ENCODE measurements around the gene DACH1.

DACH1 gene

DNA sequence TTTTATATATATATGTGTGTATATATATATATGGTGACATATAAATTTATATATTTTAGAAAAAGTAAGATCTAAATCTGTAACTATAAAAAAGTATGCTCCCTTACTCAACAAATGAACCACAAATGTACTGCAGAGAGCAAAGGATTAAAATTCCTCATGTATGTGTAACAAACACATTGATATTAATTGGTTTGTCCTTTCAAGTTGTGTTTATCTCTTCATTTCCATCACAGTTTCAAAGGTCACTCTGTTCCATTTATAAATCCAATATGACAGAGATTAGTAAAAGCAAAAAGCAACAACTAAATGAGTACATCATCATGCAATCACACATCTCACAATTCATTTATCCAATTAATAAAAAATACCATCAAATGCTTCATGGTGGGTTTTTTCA is 247.9 kb downstream of the DACH1 start:
- DNase-seq: no peak

GRCh38 chr13:71618159-71618558 is 248.8 kb downstream of the DACH1 start:
- no peak for DNase-seq

DNA sequence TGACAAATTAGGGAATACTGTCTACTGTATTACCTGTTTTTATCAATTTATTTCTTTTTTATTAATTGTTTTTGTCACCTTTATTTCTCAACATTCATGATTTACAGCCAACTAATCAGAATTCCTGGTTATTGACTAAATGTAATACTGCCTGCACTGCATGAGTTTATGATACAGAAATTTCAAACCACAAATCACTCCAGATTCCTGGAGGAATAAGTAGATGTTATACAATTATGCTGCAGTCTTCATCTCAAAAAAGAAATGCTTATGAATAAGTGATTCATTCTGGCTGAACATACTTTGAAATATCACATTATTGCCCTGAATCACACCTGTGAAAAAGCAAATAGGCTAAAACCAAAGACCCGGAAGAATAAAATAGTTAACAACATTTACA is 249.7 kb downstream of the DACH1 start:
- no peak for DNase-seq

DNA sequence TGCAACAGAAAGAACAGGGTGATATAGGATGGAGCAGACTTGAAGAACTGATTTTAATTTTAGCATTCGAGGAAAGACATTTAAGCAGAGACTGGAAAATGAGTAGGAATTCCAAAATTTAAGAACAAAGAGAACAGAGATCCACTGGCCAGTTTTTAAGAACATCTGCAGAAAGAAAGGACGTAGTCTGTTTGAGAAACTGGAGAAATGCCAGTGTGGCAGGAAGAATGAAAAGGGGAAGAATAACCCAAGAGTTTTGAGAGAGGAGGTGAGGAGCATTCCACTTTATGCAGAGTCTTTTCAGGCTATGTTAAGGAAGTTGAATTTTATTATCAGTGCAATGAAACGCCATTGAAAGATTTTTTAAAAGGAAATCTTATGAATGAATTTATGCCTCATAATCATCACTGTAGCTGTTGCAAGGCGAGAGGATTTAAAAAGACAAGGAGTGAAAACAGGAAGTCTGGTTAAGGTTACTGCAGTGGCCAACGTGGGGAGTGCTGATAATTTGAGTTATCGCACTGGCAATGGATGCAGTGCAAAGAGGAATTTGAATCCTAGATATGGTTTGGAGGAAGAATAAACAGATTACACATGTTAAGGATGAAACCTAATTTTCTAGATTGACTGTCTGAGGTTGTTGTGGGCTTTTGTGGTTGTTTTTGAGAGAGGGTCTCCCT is 253.8 kb downstream of the DACH1 start:
- DNase-seq: no peak

DNA sequence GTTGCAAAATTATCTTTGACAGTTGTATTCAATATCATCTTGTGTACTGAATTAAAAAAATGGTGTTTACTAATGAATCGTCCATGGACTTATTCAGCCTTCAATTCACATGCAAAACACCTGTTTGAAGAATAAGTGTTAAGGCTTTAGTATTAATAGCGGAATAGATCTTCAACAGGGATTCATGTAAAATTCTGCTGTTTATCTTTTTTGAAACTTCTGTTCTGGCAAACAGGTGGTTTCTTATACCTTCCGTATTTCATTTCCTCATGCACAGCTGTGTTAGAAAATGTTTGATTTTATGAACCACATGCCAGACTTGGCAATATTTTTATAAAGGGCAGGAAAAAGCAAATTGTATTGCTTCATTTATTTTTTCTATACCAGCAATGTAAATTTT is 255.7 kb downstream of the DACH1 start:
- no peak for DNase-seq

GRCh38 chr13:71610876-71611275 is 256.1 kb downstream of the DACH1 start:
- no peak for DNase-seq

DNA sequence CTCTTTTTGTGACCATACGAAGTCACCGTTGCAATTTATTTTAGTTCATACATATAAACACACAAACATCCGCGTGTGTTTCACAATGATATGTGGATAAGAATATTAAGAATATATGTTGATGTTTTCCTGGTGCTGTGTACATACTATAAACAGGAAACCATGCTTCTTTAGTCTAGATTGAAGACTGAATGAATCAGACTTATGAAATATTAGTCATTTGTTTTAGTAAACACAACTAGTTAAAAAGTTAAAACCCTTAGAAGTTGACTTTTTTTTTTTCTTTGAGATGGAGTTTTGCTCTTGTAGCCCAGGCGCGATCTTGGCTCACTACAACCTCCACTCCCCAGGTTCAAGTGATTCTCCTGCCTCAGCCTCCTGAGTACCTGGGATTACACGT is 257.7 kb downstream of the DACH1 start:
- no peak for DNase-seq

DNA sequence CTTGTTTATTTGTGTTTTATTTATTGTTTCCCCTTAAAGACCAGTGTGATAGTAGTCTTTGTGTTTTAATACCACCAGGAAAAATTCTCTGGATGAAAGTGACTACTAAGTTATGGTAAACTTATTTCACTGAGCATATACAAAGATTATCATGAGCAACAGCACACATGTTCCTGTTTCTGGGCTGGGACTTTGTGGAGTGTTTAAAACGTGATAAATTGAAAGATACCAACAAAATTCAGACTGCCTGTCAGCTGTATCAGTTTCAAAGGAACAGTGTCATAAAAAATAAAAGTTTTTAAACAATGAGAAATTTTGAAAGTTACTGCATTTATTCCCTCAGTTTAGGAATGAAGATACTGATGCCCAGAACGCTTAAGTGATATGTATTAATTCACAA is 259.4 kb downstream of the DACH1 start:
- no peak for DNase-seq

GRCh38 chr13:71606818-71607217 is 260.2 kb downstream of the DACH1 start:
- no peak for DNase-seq

GRCh38 chr13:71605744-71606143 is 261.3 kb downstream of the DACH1 start:
- no peak for DNase-seq

DNA sequence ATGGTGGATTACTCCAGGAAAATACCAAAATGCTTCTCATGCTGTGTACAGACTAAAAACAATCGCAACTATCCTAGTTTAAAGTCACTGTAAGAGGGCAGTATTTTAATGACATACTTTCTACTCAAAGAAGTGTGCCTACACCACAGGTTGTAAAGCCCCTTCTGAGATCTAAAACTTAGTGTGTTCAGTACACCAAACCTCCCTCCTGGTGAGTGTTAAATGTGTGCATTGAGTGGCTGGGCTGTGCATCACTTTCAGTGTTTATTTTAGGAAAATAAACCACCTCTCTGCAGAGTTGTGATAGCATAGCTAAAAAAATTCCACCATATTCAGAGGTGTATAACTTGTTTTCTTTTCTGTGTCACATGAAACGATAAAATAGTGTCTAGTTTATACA is 263.7 kb downstream of the DACH1 start:
- DNase-seq: no peak

GRCh38 chr13:71602344-71602743 is 264.7 kb downstream of the DACH1 start:
- no peak for DNase-seq

DNA sequence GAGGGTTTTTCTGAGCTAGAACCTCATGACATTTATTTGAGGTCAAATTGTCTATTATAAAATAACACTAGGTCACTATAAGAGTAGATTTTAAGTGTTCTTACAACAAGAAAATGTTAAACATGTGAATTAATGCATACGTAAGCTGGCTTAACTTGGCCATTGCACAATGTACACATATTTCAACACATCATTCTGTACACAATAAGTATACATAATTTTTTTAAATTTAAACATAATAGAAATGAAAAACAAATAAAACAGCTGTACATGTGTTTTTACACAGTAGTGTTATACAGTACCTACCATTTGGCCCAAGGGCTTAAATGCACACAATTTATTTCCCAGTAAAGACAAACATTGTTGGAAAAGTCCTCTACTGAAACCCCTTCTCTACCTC is 269.9 kb downstream of the DACH1 start:
- no peak for DNase-seq

- no peak for DNase-seq
Observed at GRCh38 chr13:71596116-71596515, 270.9 kb downstream of the DACH1 start.

DNA sequence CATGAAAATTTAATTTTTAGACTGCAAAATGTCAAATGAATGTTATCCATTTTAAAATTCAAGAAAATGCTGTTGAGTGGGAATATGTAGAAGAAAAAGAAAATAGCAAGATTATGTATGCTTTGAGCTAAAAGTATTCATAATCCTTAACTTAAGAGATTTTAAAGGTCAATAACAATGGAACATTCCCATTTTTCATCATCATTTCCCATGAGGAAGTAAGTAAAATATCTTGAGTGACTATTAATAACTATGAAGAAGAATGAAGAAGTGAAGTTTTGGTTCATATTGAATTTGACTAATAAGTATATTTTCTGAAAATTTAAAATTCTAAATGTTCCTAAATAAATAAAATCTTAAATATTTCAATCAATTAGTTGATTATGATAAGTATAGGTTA is 273.4 kb downstream of the DACH1 start:
- DNase-seq: no peak

- DNase-seq: no peak
Observed at GRCh38 chr13:71591374-71591773, 275.6 kb downstream of the DACH1 start.

GRCh38 chr13:71590654-71591148 is 276.3 kb downstream of the DACH1 start:
- DNase-seq: no peak

- no peak for DNase-seq
Observed at GRCh38 chr13:71589032-71589431, 278.0 kb downstream of the DACH1 start.

- no peak for DNase-seq
Observed at GRCh38 chr13:71587817-71588216, 279.2 kb downstream of the DACH1 start.

DNA sequence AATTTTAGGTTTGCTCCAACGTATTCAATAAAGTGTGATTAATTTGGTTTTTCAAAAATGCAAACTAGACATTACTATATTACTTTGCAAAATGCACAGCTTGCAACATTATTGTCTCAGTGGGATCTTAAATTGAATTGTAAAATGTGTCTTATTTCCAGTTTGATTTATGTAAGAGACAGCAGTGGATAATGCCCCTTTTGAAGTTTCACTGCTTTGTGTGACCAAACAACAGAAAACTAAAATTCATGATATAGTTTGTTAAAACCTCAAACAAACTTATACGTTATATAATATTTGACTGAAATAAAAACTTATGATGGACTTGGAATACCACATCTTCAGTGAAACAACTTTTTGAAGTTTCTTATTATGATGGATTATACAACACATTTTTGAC is 279.8 kb downstream of the DACH1 start:
- no peak for DNase-seq

GRCh38 chr13:71583581-71583980 is 283.4 kb downstream of the DACH1 start:
- DNase-seq: no peak

DNA sequence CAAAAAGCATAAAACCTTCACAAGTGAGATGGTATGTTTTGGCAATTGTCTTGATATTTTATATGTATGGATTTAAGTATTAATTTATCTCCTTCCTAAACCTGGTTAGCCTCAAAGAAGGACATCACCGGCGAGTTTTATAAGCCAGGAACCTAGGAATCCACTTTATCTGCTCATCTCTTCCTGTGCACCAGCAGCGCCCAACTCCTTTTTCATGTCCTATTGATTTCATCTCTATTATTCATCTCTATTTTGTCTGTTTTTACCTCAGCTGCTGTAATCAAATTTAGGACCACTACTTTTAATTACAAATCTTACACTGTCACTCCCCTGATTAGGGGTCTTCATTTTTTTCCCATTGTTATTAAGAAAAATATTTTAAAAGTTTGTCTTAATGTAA is 286.4 kb downstream of the DACH1 start:
- no peak for DNase-seq

- DNase-seq: no peak
Observed at GRCh38 chr13:71578048-71578447, 289.0 kb downstream of the DACH1 start.

- DNase-seq: no peak
Observed at GRCh38 chr13:71577127-71577526, 289.9 kb downstream of the DACH1 start.

DNA sequence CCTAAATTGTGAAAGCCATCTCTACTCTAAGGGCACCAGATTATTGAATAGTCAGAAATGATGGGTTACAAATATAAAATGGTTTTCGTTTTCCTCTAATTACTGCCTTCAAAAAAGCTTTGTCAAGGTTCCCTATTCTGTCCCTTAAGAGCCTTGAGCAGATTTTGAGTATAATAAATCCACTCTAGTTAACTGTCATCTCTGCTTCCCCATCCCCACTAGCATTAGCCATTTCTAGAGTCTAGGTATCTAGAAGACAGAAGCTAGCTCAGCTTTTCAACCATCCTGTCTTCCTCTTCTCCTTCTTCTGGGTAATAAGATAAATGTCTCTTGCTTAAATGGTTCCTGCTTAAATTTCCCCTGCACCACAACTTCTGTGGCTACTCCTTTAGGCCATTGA is 290.4 kb downstream of the DACH1 start:
- no peak for DNase-seq
